Left ventricle myocardium inferior (tissue), 1 donor: ENCODE measurements around the gene RPL38. TPM values are rescaled to one million over a fixed set of nuclear protein-coding genes. Genes with fewer than 3 reads are reported as not detected.
A peak's percentile ranks its signal among the peaks of the same experiment; 100 is the strongest.

ENCODE experiments used
- DNase-seq: peaks from one replicate; pipeline ENCODE4 v3.0.0-alpha.2; 2020
- H3K27ac ChIP-seq: fragments of 200-600 bp; replicated peaks from 2 replicates; pipeline ENCODE4 v1.8.0; 2021
- H3K27me3 ChIP-seq: fragments of 200-600 bp; 2 replicates; pipeline ENCODE4 v1.8.0; 2021; ENCODE audit warnings: low read depth
- H3K36me3 ChIP-seq: fragments of 200-600 bp; 2 replicates; pipeline ENCODE4 v1.8.0; 2021
- H3K4me1 ChIP-seq: fragments of 200-600 bp; 2 replicates; pipeline ENCODE4 v1.8.0; 2021
- H3K4me3 ChIP-seq: fragments of 200-600 bp; 2 replicates; pipeline ENCODE4 v1.8.0; 2021; ENCODE audit warnings: mild to moderate bottlenecking, moderate library complexity
- H3K9me3 ChIP-seq: fragments of 200-600 bp; replicated peaks from 2 replicates; pipeline ENCODE4 v1.8.0; 2021
- CTCF ChIP-seq: fragments of 200-600 bp; IDR thresholded peaks from 2 replicates; pipeline ENCODE4 v1.8.0; 2021; ENCODE audit warnings: antibody characterized with exemption, mild to moderate bottlenecking, borderline replicate concordance
- intact Hi-C: fragments of 100-400 bp; cut with micrococcal nuclease; formaldehyde crosslinking; loops from one replicate; pipeline ENCODE4 v1.11.0; 2022
- total RNA-seq: library from RNA; stranded (reverse); fragmentation: NEBNext Ultra II Directional; extraction: Animal tissue kit (Norgen Biotek cat#: 25700); gene quantifications from one replicate; pipeline ENCODE4 v1.2.1, GENCODE V29; 2021
- donor health status: DM: no; HTN: yes; CAD: no; lungs with severe emphysema.

The RPL38 gene
- total RNA-seq, 1 donor from 2014 or later: 702 TPM

GRCh38 chr17:74190807-74191406 lies 12.6 kb upstream of the RPL38 start:
- H3K4me1 ChIP-seq: no peaks in the 10 kb centered on the region
- no peak for TF ChIP-seq CTCF
- no peak for DNase-seq
- H3K4me3 ChIP-seq: no peak overlapping the region
- no peaks in the 10 kb centered on the region for H3K9me3 ChIP-seq
- no peak overlapping the region for H3K27ac ChIP-seq
- peaks cover 56% of the 10 kb centered on the region for H3K27me3 ChIP-seq
- no peaks in the 10 kb centered on the region for H3K36me3 ChIP-seq
- intact Hi-C loops: no loop called here

- Histone ChIP-seq H3K4me1 (no peaks in the 10 kb centered on the region), H3K36me3 (no peaks in the 10 kb centered on the region), H3K9me3 (no peaks in the 10 kb centered on the region), H3K27ac (no peak overlapping the region), H3K4me3 (no peak overlapping the region), H3K27me3 (peaks cover 58% of the 10 kb centered on the region)
- intact Hi-C loops: no loop called here
- no peak for TF ChIP-seq CTCF
- peak; percentile 48 for DNase-seq
Observed at GRCh38 chr17:74192950-74193781, 10.3 kb upstream of the RPL38 start.

- no peaks in the 10 kb centered on the region for H3K36me3 ChIP-seq
- peaks cover 69% of the 10 kb centered on the region for H3K27me3 ChIP-seq
- no peak for TF ChIP-seq CTCF
- DNase-seq: no peak
- no peaks in the 10 kb centered on the region for H3K9me3 ChIP-seq
- no peak overlapping the region for H3K4me3 ChIP-seq
- intact Hi-C loops: no loop called here
- no peak overlapping the region for H3K27ac ChIP-seq
- H3K4me1 ChIP-seq: peaks cover 5% of the 10 kb centered on the region
Observed at GRCh38 chr17:74194682-74195081, 8.8 kb upstream of the RPL38 start.

GRCh38 chr17:74196541-74197317 lies 6.7 kb upstream of the RPL38 start:
- H3K9me3 ChIP-seq: no peaks in the 10 kb centered on the region
- DNase-seq: no peak
- H3K4me3 ChIP-seq: no peak overlapping the region
- no peaks in the 10 kb centered on the region for H3K36me3 ChIP-seq
- no peak for TF ChIP-seq CTCF
- no peak overlapping the region for H3K27ac ChIP-seq
- H3K4me1 ChIP-seq: peaks cover 7% of the 10 kb centered on the region
- H3K27me3 ChIP-seq: peaks cover 89% of the 10 kb centered on the region
- intact Hi-C loops: no loop called here

GRCh38 chr17:74197801-74198200 lies 5.7 kb upstream of the RPL38 start:
- Histone ChIP-seq H3K36me3 (no peaks in the 10 kb centered on the region), H3K4me3 (no peak overlapping the region), H3K9me3 (no peaks in the 10 kb centered on the region), H3K4me1 (peaks cover 7% of the 10 kb centered on the region), H3K27me3 (peaks cover 98% of the 10 kb centered on the region), H3K27ac (no peak overlapping the region)
- DNase-seq: no peak
- no peak for TF ChIP-seq CTCF
- intact Hi-C loops: no loop called here
